Astrocyte of the spinal cord (primary cell): ENCODE measurements around the gene MRPL30.
"Not testable (repeated sequence)": the region's sequence is repeated elsewhere in the genome, so short reads cannot be mapped to it uniquely, and the experiment has no call there.

Experiments
- DNase-seq: peaks from one replicate; pipeline ENCODE4 v3.0.0; 2011; ENCODE audit warnings: low read depth, low spot score
- H3K4me3 ChIP-seq: 2 replicates; pipeline ENCODE4 v1.5.1; 2011; ENCODE audit warnings: low read depth, mild to moderate bottlenecking, low read length, moderate library complexity
- CTCF ChIP-seq: IDR thresholded peaks from 2 replicates; pipeline ENCODE4 v1.5.1; 2012; ENCODE audit warnings: low read depth, mild to moderate bottlenecking, low read length, inconsistent platforms
- in situ Hi-C: cut with HindIII; loops from 2 replicates; pipeline ENCODE4 v1.10.0; 2017; ENCODE audit warnings: low sequenced_read_pairs

MRPL30 gene

GRCh38 chr2:99180755-99181623 is at the start of gene MRPL30, which contains the start of gene MITD1:
Gene MRPL30, plus strand, starts transcription at chr2:99181184. Its CDS starts 5,020 bp downstream, at chr2:99186204.
Gene MITD1, minus strand, starts transcription at chr2:99181058. Its CDS starts 77 bp downstream, at chr2:99180981.
- in situ Hi-C loops = no loop called here
- peak; percentile 96 for DNase-seq
- H3K4me3 ChIP-seq = peak within 1 kb of the TSS; percentile 93
- no peak for TF ChIP-seq CTCF

- in situ Hi-C loops, H3K4me3 ChIP-seq, DNase-seq: not testable (repeated sequence)
Measured at GRCh38 chr2:99135044-99135556, 45.9 kb upstream of the MRPL30 start.

GRCh38 chr2:99139003-99139402 is 42.0 kb upstream of the MRPL30 start:
- no peak for DNase-seq
- TF ChIP-seq CTCF = no peak
- in situ Hi-C loops = no loop called here
- H3K4me3 ChIP-seq = no peak overlapping the region

GRCh38 chr2:99140056-99140859 is 40.7 kb upstream of the MRPL30 start:
- DNase-seq = peak; percentile 32
- H3K4me3 ChIP-seq = peak overlapping the region; percentile 81
- in situ Hi-C loops = no loop called here
- TF ChIP-seq CTCF = no peak

GRCh38 chr2:99140860-99141109 is 40.2 kb upstream of the MRPL30 start:
- TF ChIP-seq CTCF = no peak
- in situ Hi-C loops = no loop called here
- peak overlapping the region; percentile 81 for H3K4me3 ChIP-seq
- DNase-seq = no peak

GRCh38 chr2:99141110-99142108 is 39.6 kb upstream of the MRPL30 start, which contains the start of gene C2orf15:
Gene C2orf15, plus strand, starts transcription at chr2:99141707. Its CDS starts 8,852 bp downstream, at chr2:99150559.
- in situ Hi-C loops = no loop called here
- H3K4me3 ChIP-seq = peak within 1 kb of the TSS; percentile 81
- peak; percentile 85 for DNase-seq
- no peak for TF ChIP-seq CTCF
